Caco-2 (cell line): ENCODE measurements around the gene TSPAN17. TPM values are rescaled to one million over a fixed set of nuclear protein-coding genes. Genes with fewer than 3 reads are reported as not detected.

ENCODE experiments used
- BruUV-seq: library from RNA; stranded (reverse); fragments of 400-500 nt; replicated peaks from 2 replicates; lab custom pipeline; 2021; lab: Mats Ljungman, UMichigan
- CTCF ChIA-PET: fragments of 300-600 bp; sonication (Branson Sonifier 250); formaldehyde crosslinking; loops from one replicate; lab custom pipeline; 2022; ENCODE audit warnings: antibody characterized with exemption; lab: Charles Lee
- POLR2A ChIA-PET: fragments of 300-600 bp; sonication (Branson Sonifier 250); formaldehyde crosslinking; loops from one replicate; lab custom pipeline; 2022; ENCODE audit warnings: antibody characterized with exemption; lab: Charles Lee
- DNase-seq, 2 experiments: peaks; one replicate each; pipeline versions ENCODE4 v3.0.0 to v3.0.0-alpha.2; 2020 to 2022
- H3K27me3 ChIP-seq: replicated peaks from 2 replicates; pipeline ENCODE4 v1.6.0; 2011; ENCODE audit warnings: low read length; ENCODE audit not compliant: control insufficient read depth, insufficient read depth
- H3K36me3 ChIP-seq: 2 replicates; pipeline ENCODE4 v1.5.1; 2011; ENCODE audit warnings: low read length; ENCODE audit not compliant: control insufficient read depth, insufficient read depth
- H3K4me1 ChIP-seq: fragments of 250-450 bp; sonication (Bioruptor Pico); 2 replicates; pipeline ENCODE4 v1.5.1; 2020; ENCODE audit warnings: mild to moderate bottlenecking
- H3K4me3 ChIP-seq: 2 replicates; pipeline ENCODE4 v1.5.1; 2011; ENCODE audit warnings: low read depth, mild to moderate bottlenecking, control low read depth, low read length
- H3K9me3 ChIP-seq: fragments of 250-450 bp; sonication (Bioruptor Pico); 2 replicates; pipeline ENCODE4 v1.5.1; 2020; ENCODE audit warnings: mild to moderate bottlenecking, moderate library complexity
- H3K27ac Mint-ChIP-seq: one replicate; pipeline ENCODE4 v1.8.0; 2022; ENCODE audit warnings: mixed read lengths; ENCODE audit not compliant: unreplicated experiment
- H3K27me3 Mint-ChIP-seq: one replicate; pipeline ENCODE4 v1.8.0; 2022; ENCODE audit warnings: mixed read lengths; ENCODE audit not compliant: insufficient read depth, unreplicated experiment
- H3K36me3 Mint-ChIP-seq: one replicate; pipeline ENCODE4 v1.8.0; 2022; ENCODE audit warnings: mild to moderate bottlenecking, mixed read lengths; ENCODE audit not compliant: insufficient read depth, unreplicated experiment
- H3K4me1 Mint-ChIP-seq: one replicate; pipeline ENCODE4 v1.8.0; 2022; ENCODE audit warnings: low read depth, mixed read lengths; ENCODE audit not compliant: unreplicated experiment
- H3K4me3 Mint-ChIP-seq: one replicate; pipeline ENCODE4 v1.8.0; 2022; ENCODE audit warnings: mild to moderate bottlenecking, moderate library complexity, mixed read lengths; ENCODE audit not compliant: unreplicated experiment
- H3K9me3 Mint-ChIP-seq: one replicate; pipeline ENCODE4 v1.8.0; 2022; ENCODE audit warnings: mixed read lengths; ENCODE audit not compliant: unreplicated experiment
- CTCF ChIP-seq, 2 experiments: fragments of 200-600 bp in 1 of 2; IDR thresholded peaks; 1 replicate in 1 of 2; 2 replicates in 1 of 2; pipeline versions ENCODE4 v1.5.1 to v1.8.0; 2011 to 2022; ENCODE audit warnings: antibody characterized with exemption in 1 of 2, control low read depth in 1 of 2, inconsistent platforms in 1 of 2, low read depth in 1 of 2, low read length in 1 of 2, mild to moderate bottlenecking in 1 of 2, moderate library complexity in 1 of 2; ENCODE audit not compliant: insufficient read depth in 1 of 2, severe bottlenecking in 1 of 2, unreplicated experiment in 1 of 2
- intact Hi-C: fragments of 100-400 bp; cut with micrococcal nuclease; formaldehyde crosslinking; loops from one replicate; pipeline ENCODE4 v1.10.0; 2022; ENCODE audit not compliant: unreplicated experiment
- microRNA-seq: library from miRNA; unstranded; fragments of <30 nt; microRNA quantifications from one replicate; pipeline ENCODE4 v1.2.0, GENCODE V29; 2022
- total RNA-seq: library from RNA; stranded (reverse); gene quantifications from 2 replicates; pipeline ENCODE4 v1.2.3, GENCODE V29; 2022

Gene TSPAN17
- total RNA-seq, 1 experiment from 2014 or later = 20.5 TPM

GRCh38 chr5:176704817-176705216 lies 57.5 kb downstream of the TSPAN17 start:
- Histone ChIP-seq H3K27me3 (no peaks in the 10 kb centered on the region; the same call in 1 of the 2 replicates), H3K36me3 (no peaks in the 10 kb centered on the region), H3K4me1 (no peaks in the 10 kb centered on the region), H3K4me3 (no peak overlapping the region), H3K9me3 (no peaks in the 10 kb centered on the region)
- Mint-ChIP-seq H3K36me3 (no peaks in the 10 kb centered on the region), H3K27me3 (peaks cover 14% of the 10 kb centered on the region), H3K27ac (no peak overlapping the region), H3K4me1 (no peaks in the 10 kb centered on the region), H3K4me3 (no peak overlapping the region), H3K9me3 (no peaks in the 10 kb centered on the region)
- no peak for DNase-seq
- no peak for TF ChIP-seq CTCF (IDR thresholded peaks at IDR 0.05; ENCODE audit: insufficient read depth in 1 of 2, low read depth in 1 of 2, low read length in 1 of 2, severe bottlenecking in 1 of 2, unreplicated experiment in 1 of 2)
- POLR2A ChIA-PET = no interaction called here
- CTCF ChIA-PET = no interaction called here
- intact Hi-C loops = no loop called here
- no TSS peak for BruUV-seq

Small RNAs within 50 kb of the gene (microRNA-seq; reads per million reads assigned to microRNA genes)
- gene MIR4281 = not detected

Other genes starting within 250 kb of the TSPAN17 start
- 78.9 and 80.0 TPM in 2 replicates for gene CLTB, start 230.9 kb upstream of the TSPAN17 start, total RNA-seq
- 55.5 and 57.9 TPM in 2 replicates for gene FAF2, start 199.1 kb upstream of the TSPAN17 start, total RNA-seq
- 84.2 and 90.8 TPM in 2 replicates for gene RNF44, start 110.1 kb upstream of the TSPAN17 start, total RNA-seq
- 0.19 and 0.59 TPM in 2 replicates for gene CDHR2, start 98.1 kb upstream of the TSPAN17 start, total RNA-seq
- 3.9 and 5.2 TPM in 2 replicates for gene GPRIN1, start 37.3 kb upstream of the TSPAN17 start, total RNA-seq
- gene SNCB, start 16.9 kb upstream of the TSPAN17 start, total RNA-seq = not detected in 2 replicates
- gene EIF4E1B, start 16.8 kb upstream of the TSPAN17 start, total RNA-seq = not detected in 2 replicates
- gene UNC5A, start 163.1 kb downstream of the TSPAN17 start, total RNA-seq = 0.14 TPM in 1 of 2 replicates, not detected in the other